Measurements from ENCODE around the gene SLC39A6. TPM values are rescaled to one million over a fixed set of nuclear protein-coding genes. Genes with fewer than 3 reads are reported as not detected.

The SLC39A6 gene
- total and polyA plus RNA-seq, 2 of the 13 experiments (the other 11 are each of a cell fraction or from before 2014, with no cell fraction given) = 41.7 to 59.2 TPM

GRCh38 chr18:36130883-36131653 is 1.9 kb upstream of the SLC39A6 start (continued):
- TF ChIP-seq SNAPC4 (CRISPR knock-in tag; IDR thresholded peaks at IDR 0.05) = no peak
- TF ChIP-seq ZNF160 (CRISPR knock-in tag; IDR thresholded peaks at IDR 0.05) = no peak

- CTCF ChIA-PET (ENCODE audit: low intra/inter-chr PET ratio, low total read pairs) = no interaction called here
- Histone ChIP-seq H3K9ac (ENCODE audit: insufficient read depth, low read depth, low read length) (peak overlapping the region; percentile 98), H3K9me3 (ENCODE audit: low read length) (no peaks in the 10 kb centered on the region), H3K79me2 (ENCODE audit: insufficient read depth, low read length) (peaks cover 69% of the 10 kb centered on the region), H3K4me1 (ENCODE audit: insufficient read depth, low read length) (peaks cover 56% of the 10 kb centered on the region), H2AFZ (ENCODE audit: low read length) (no peak overlapping the region), H3K36me3 (replicated peaks in 1 of 2; ENCODE audit: control insufficient read depth in 1 of 2, insufficient read depth in 2 of 2, low read length in 2 of 2) (peaks cover 0 to 14% of the 10 kb centered on the region in 2 experiments; a peak in 4 of 5 replicates), H3K4me2 (ENCODE audit: low read depth, low read length) (peak overlapping the region; percentile 81), H3K27ac (ENCODE audit: extremely low read length, insufficient read depth, low read length) (peak overlapping the region; percentile 98), H3K27me3 (ENCODE audit: control insufficient read depth in 1 of 2, insufficient read depth in 2 of 2, low read length in 2 of 2) (no peaks in the 10 kb centered on the region; a peak in 1 of 5 replicates), H4K20me1 (ENCODE audit: insufficient read depth, low read length) (peaks cover 34% of the 10 kb centered on the region), H3K4me3 (replicated peaks in 1 of 3; ENCODE audit: insufficient read depth in 1 of 3, low read depth in 2 of 3, low read length in 3 of 3) (peak overlapping the region; percentile 83 to 87 (median 87))
- intact Hi-C loops (cut with micrococcal nuclease; ENCODE audit: unreplicated experiment) = no loop called here
- WGBS (ENCODE audit: low lambda C conversion rate) = 0% methylated on average over 8 of the region's 30 CpGs
- ATAC-seq (peak; percentile 58), FAIRE-seq (peak; percentile 43), DNase-seq (ENCODE audit: low spot score) (no peak)
- POLR2A ChIA-PET = interaction anchor here (3.7 to 4.7 kb wide), 2 partner anchors 46 to 58 kb away, joined by 22 to 42 read pairs; partner anchors contain the start of gene MOCOS
- TSS peak; percentile 54 for BruUV-seq (replicated peaks)
- in situ Hi-C loops (cut with HindIII; ENCODE audit: extremely low pct_ligation_motif_present, low pct_unique_long_range_greater_than_20kb) = no loop called here
- TF ChIP-seq ARID2 (CRISPR knock-in tag; IDR thresholded peaks at IDR 0.05; ENCODE audit: borderline replicate concordance) = peak; percentile 80; the same call in 1 of the 2 replicates
- TF ChIP-seq ZNF780A (CRISPR knock-in tag; IDR thresholded peaks at IDR 0.05) = 0 out of 2 replicates have a peak, but pooled peaks have one; percentile 1
- TF ChIP-seq ZBTB10 (CRISPR knock-in tag; IDR thresholded peaks at IDR 0.05; ENCODE audit: borderline replicate concordance) = 0 out of 2 replicates have a peak, but pooled peaks have one; percentile 31
- peak; percentile 45; the same call in 1 of the 2 replicates for TF ChIP-seq CSRNP1 (CRISPR knock-in tag; IDR thresholded peaks at IDR 0.05)
- TF ChIP-seq SMYD3 (CRISPR knock-in tag; IDR thresholded peaks at IDR 0.05) = 0 out of 2 replicates have a peak, but pooled peaks have one; percentile 35
Measured at GRCh38 chr18:36130039-36130831, 1.1 kb upstream of the SLC39A6 start.
